ENCODE data around the gene SMYD3.

SMYD3 gene

DNA sequence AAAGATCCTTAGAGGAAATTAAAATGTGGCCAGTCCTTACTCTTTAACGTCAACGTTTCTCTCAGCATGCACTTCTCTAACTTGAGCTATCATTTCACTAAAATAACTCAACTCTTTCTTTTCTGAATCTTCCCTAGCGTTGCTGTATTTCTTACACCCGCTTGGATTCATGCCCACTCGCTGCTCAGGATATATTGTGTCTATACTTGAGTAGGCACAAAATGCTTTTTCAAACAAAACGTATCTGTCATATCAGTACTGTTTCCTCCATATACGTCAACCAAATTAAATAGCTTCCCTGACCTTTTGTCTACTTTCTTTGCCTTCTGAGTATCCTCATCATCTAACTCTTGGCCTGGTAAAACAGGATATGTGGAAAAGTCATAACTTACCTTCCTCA lies 549.7 kb downstream of the SMYD3 start:
- Histone ChIP-seq H3K4me3 (ENCODE audit: low read length) (no peak overlapping the region), H3K36me3 (replicated peaks; ENCODE audit: insufficient read depth, low read length) (no peaks in the 10 kb centered on the region), H3K9ac (ENCODE audit: low read length) (no peak overlapping the region), H3K9me2 (replicated peaks; ENCODE audit: insufficient read depth, low read length) (no peaks in the 10 kb centered on the region), H3K4me1 (ENCODE audit: low read length) (no peaks in the 10 kb centered on the region; the same call in 1 of the 2 replicates), H3K27me3 (replicated peaks; ENCODE audit: insufficient read depth, low read length) (no peaks in the 10 kb centered on the region), H3K79me2 (ENCODE audit: low read length) (no peaks in the 10 kb centered on the region), H3K4me2 (ENCODE audit: low read depth, low read length) (no peak overlapping the region), H4K20me1 (ENCODE audit: insufficient read depth, low read length) (no peaks in the 10 kb centered on the region), H3K27ac (ENCODE audit: low read length) (no peak overlapping the region), H2AFZ (ENCODE audit: low read length) (no peak overlapping the region), H3F3A (ENCODE audit: insufficient read depth, low read length) (peaks cover 4% of the 10 kb centered on the region; the same call in 1 of the 2 replicates), H3K9me3 (replicated peaks; ENCODE audit: insufficient read depth, low read length) (no peaks in the 10 kb centered on the region)
- TF ChIP-seq EZH2 (optimal IDR thresholded peaks at IDR 0.05; ENCODE audit: low read depth, low read length): no peak
- TF ChIP-seq EZH2phosphoT487 (IDR thresholded peaks at IDR 0.05; ENCODE audit: low read length): no peak
- TF ChIP-seq, protein P1, sequence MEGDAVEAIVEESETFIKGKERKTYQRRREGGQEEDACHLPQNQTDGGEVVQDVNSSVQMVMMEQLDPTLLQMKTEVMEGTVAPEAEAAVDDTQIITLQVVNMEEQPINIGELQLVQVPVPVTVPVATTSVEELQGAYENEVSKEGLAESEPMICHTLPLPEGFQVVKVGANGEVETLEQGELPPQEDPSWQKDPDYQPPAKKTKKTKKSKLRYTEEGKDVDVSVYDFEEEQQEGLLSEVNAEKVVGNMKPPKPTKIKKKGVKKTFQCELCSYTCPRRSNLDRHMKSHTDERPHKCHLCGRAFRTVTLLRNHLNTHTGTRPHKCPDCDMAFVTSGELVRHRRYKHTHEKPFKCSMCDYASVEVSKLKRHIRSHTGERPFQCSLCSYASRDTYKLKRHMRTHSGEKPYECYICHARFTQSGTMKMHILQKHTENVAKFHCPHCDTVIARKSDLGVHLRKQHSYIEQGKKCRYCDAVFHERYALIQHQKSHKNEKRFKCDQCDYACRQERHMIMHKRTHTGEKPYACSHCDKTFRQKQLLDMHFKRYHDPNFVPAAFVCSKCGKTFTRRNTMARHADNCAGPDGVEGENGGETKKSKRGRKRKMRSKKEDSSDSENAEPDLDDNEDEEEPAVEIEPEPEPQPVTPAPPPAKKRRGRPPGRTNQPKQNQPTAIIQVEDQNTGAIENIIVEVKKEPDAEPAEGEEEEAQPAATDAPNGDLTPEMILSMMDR (IDR thresholded peaks at IDR 0.05; ENCODE audit: low read length): no peak
- DNase-seq: no peak

DNA sequence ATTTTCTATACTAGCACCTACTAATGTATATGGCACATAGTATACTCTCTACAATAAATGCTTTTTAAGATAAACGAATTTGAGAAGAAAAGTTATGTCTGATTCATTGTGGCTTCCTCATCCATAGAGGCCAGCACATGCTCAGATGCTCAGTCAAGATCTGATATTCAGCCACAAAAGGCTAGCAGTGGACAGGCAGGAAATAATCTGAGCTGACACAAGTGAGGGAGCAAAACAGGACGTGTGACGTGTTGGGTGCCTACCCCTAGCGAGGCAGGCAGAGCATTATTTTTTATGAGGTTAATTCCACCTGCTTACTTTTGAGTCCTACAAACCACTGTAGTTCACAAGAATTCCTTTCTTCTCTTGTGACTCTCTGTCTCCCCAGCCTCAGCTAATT lies 550.9 kb downstream of the SMYD3 start:
- Histone ChIP-seq H3K9ac (ENCODE audit: low read length) (no peak overlapping the region), H3K4me3 (ENCODE audit: low read length) (no peak overlapping the region), H3K4me2 (ENCODE audit: low read depth, low read length) (no peak overlapping the region), H3K27ac (ENCODE audit: low read length) (no peak overlapping the region), H3K9me3 (replicated peaks; ENCODE audit: insufficient read depth, low read length) (no peaks in the 10 kb centered on the region), H3K9me2 (replicated peaks; ENCODE audit: insufficient read depth, low read length) (no peaks in the 10 kb centered on the region), H2AFZ (ENCODE audit: low read length) (no peak overlapping the region), H3K4me1 (ENCODE audit: low read length) (no peaks in the 10 kb centered on the region; the same call in 1 of the 2 replicates), H3K27me3 (replicated peaks; ENCODE audit: insufficient read depth, low read length) (no peaks in the 10 kb centered on the region), H3K36me3 (replicated peaks; ENCODE audit: insufficient read depth, low read length) (no peaks in the 10 kb centered on the region), H4K20me1 (ENCODE audit: insufficient read depth, low read length) (no peaks in the 10 kb centered on the region), H3F3A (ENCODE audit: insufficient read depth, low read length) (peaks cover 4% of the 10 kb centered on the region; the same call in 1 of the 2 replicates), H3K79me2 (ENCODE audit: low read length) (no peaks in the 10 kb centered on the region)
- DNase-seq: no peak
- TF ChIP-seq EZH2 (optimal IDR thresholded peaks at IDR 0.05; ENCODE audit: low read depth, low read length): no peak
- TF ChIP-seq, protein P1 (IDR thresholded peaks at IDR 0.05; ENCODE audit: low read length): no peak
- no peak for TF ChIP-seq EZH2phosphoT487 (IDR thresholded peaks at IDR 0.05; ENCODE audit: low read length)

DNA sequence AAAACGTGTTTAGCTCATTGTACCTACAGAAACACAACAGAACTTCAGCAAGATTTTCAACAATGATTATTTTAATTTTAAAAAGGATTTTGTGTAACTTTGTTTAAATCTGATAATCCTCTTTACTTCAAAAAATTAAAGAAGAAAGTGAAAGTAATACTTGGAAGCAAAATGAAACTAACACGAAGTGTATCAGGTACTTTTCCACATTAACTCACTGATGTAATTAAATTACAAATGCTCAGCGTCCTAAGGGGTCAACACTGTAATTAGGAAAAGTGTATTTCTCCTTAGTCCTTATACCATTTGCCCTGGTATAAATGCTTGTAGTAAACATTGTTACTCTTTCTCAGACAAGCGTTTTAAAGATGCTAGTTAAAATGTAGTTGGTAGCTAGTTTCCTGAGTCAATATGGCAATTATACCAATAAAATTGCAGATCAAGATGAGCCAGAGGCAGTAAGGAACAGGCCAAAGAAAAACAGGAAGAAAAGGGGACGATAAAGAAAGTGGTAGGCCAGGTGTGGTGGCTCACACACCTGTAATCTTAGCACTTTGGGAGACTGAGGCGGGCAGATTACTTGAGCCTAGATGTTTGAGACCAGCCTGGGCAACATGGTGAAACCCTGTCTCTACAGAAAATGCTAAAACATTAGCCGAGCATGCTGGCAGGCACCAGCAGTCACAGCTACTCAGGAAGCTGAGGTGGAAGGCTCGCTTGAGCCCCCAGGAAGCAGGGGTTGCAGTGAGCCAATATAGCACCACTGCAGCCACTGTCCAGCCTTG lies 553.0 kb downstream of the SMYD3 start:
- Histone ChIP-seq H3K9me3 (replicated peaks; ENCODE audit: insufficient read depth, low read length) (no peaks in the 10 kb centered on the region), H2AFZ (ENCODE audit: low read length) (peak overlapping the region; percentile 31), H3K79me2 (ENCODE audit: low read length) (no peaks in the 10 kb centered on the region), H3K4me2 (ENCODE audit: low read depth, low read length) (peak overlapping the region; percentile 72), H3K27ac (ENCODE audit: low read length) (peak overlapping the region; percentile 29; the same call in 1 of the 2 replicates), H3K9ac (ENCODE audit: low read length) (peak overlapping the region; percentile 17; the same call in 1 of the 2 replicates), H3K4me3 (ENCODE audit: low read length) (peak overlapping the region; percentile 44), H3K4me1 (ENCODE audit: low read length) (no peaks in the 10 kb centered on the region; the same call in 1 of the 2 replicates), H3K27me3 (replicated peaks; ENCODE audit: insufficient read depth, low read length) (no peaks in the 10 kb centered on the region), H3F3A (ENCODE audit: insufficient read depth, low read length) (peaks cover 4% of the 10 kb centered on the region; the same call in 1 of the 2 replicates), H3K9me2 (replicated peaks; ENCODE audit: insufficient read depth, low read length) (no peaks in the 10 kb centered on the region), H4K20me1 (ENCODE audit: insufficient read depth, low read length) (no peaks in the 10 kb centered on the region), H3K36me3 (replicated peaks; ENCODE audit: insufficient read depth, low read length) (no peaks in the 10 kb centered on the region)
- no peak for TF ChIP-seq EZH2phosphoT487 (IDR thresholded peaks at IDR 0.05; ENCODE audit: low read length)
- TF ChIP-seq, protein P1 (IDR thresholded peaks at IDR 0.05; ENCODE audit: low read length): no peak
- no peak for TF ChIP-seq EZH2 (optimal IDR thresholded peaks at IDR 0.05; ENCODE audit: low read depth, low read length)
- peak; percentile 38 for DNase-seq
